ENCODE results near the gene RIT1.
"Not testable (repeated sequence)": the region's sequence is repeated elsewhere in the genome, so short reads cannot be mapped to it uniquely, and the experiment has no call there.

Gene RIT1

DNA sequence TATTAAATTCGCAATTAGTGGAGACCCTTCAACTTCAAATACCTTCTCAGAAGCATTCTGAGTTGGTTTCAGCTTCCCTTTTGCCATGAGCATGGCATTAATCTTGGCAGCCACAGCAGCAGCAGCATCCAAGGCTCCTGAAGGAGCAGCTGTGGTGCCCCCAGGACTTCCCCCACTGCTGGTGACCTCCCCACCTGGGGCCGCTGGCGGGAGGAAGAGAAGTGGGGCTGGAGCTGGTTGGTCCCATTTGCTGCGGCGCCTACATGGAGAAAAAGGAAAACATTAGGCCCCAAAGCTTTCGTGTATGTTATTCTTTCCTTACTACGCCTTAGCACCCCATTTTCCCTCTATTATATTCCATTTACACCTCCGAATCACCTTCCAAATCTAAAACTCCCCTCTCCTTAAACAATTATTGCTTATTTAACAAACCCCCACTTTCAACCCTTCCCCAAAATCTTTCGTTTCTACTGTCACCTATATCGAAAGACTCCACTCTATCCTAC lies 22.5 kb upstream of the RIT1 start:
- DNase-seq (ENCODE audit: low read depth) = no peak

DNA sequence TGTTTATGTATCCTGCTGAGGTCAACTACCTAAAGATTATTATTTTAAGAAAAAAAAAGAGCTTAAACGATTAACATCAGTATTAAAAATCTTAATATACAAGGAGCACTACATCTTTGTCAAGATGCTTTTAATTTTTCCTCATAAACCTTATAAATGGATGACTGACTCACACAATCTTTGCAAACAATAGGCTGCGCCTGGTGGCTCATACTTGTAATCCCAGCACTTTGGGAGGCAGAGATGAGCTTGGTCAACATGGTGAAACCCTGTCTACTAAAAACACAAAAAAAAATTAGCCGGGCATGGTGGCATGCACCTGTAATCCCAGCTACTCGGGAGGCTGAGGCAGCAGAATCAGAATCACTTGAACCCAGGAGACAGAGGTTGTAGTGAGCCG lies 21.3 kb upstream of the RIT1 start:
- no peak for DNase-seq (ENCODE audit: low read depth)

DNA sequence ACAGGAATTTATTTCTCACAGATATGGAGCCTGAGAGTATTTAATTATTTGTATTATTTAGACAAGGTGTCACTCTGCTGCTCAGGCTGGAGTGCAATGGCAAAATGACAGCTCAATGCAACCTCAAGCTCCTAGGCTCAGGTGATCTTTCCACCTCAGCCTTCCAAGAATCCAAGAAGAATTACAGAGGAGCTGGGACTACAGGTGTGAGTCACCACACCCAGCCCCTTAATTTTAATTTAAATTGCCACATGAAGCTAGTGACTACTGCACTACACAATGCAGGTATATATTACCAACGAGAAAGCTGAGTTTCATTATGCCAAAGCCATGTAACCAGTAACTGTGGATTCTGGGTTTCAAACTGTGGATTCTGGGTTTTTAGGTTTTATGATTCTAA lies 20.9 kb upstream of the RIT1 start:
- DNase-seq (ENCODE audit: low read depth) = no peak

GRCh38 chr1:155931332-155932038 lies 20.3 kb upstream of the RIT1 start:
- DNase-seq (ENCODE audit: low read depth) = no peak

- not testable (repeated sequence) for DNase-seq (ENCODE audit: low read depth)
These were observed 19.6 kb upstream of the RIT1 start for GRCh38 chr1:155930725-155931124.

- DNase-seq (ENCODE audit: low read depth) = no peak
These were observed 17.9 kb upstream of the RIT1 start for GRCh38 chr1:155929057-155929456.

DNA sequence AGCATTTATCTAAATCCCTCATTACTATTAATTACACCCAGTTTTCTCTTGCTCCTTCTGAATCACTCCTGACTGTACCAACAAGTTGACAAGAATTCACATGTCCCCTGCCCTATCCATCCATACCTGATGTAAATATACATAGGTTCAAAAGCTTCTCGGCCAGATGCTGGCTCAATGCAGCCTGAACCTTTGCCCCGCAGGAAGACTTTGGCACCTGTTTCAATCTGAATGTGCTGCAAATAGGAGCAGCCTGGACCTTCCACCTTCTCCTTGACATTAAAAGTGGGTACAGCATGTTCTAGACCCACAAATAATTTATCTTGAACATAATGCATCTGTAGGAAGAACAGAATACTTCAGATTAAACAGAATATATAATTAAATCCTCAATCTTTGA lies 14.4 kb upstream of the RIT1 start:
- no peak for DNase-seq (ENCODE audit: low read depth)

DNA sequence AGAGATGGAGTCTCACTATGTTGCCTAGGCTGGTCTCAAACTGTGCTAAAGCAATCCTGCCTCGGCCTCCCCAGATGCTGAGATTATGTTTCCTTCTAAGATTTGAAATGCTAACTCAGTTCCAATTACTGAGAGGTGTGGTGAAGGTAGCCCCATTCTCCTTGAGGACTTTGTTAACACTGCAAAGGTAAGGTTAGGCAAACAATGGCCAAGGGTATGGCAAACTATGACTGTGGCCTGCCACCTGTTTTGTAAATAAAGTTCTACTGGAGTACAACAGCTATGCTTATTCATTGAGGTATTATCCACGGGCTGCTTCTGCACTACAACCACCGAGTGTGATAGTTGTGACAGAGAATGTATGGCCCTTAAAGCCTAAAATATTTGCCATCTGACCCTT lies 9.6 kb upstream of the RIT1 start:
- DNase-seq (ENCODE audit: low read depth) = no peak

- no peak for DNase-seq (ENCODE audit: low read depth)
These were observed 8.7 kb upstream of the RIT1 start for GRCh38 chr1:155919801-155920200.

DNA sequence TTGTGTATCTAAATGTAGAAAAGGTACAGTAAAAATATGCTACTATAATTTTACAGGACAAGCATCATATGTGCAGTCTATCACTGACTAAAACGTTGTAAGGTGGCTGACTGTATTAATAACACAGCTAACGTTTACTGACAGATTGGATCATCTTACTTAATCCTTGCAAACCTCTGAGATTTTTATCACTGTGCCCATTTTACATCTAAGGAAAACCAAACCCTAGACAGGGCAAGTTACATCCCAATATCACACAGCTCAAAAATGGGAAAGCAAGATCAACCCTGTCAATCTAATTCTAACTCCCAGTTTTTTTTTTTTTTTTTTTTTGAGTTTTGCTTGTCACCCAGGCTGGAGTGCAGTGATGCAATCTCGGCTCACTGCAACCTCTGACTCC lies 7.5 kb upstream of the RIT1 start:
- DNase-seq (ENCODE audit: low read depth) = no peak

- no peak for DNase-seq (ENCODE audit: low read depth)
These were observed 3.0 kb upstream of the RIT1 start for GRCh38 chr1:155913969-155914757.

GRCh38 chr1:155912056-155912536 lies 947 bp upstream of the RIT1 start:
- no peak for DNase-seq (ENCODE audit: low read depth)

GRCh38 chr1:155910621-155911121 lies 478 bp downstream of the RIT1 start:
- DNase-seq (ENCODE audit: low read depth) = no peak

GRCh38 chr1:155909894-155910293 lies 1.3 kb downstream of the RIT1 start:
- no peak for DNase-seq (ENCODE audit: low read depth)

- DNase-seq (ENCODE audit: low read depth) = no peak
These were observed 6.9 kb downstream of the RIT1 start for GRCh38 chr1:155904261-155904660.

DNA sequence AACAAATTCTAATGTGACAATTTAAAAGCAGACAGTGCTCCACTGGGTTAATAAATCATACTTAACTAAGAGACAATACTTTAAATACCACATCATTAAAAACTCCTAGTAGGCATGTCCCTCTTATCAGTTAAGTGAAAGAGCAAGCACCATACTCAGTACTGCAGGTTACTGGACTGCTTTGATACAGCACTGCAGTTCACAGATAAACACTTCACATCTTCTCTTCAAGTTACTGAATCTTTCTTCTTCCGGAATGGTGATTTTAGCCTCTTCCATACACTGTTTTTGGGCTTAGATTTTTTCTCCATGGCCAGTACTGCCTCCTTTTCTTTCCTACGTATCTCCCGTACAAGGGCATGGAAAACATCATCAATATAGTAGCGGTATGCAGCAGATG lies 11.0 kb downstream of the RIT1 start:
- DNase-seq (ENCODE audit: low read depth) = no peak

DNA sequence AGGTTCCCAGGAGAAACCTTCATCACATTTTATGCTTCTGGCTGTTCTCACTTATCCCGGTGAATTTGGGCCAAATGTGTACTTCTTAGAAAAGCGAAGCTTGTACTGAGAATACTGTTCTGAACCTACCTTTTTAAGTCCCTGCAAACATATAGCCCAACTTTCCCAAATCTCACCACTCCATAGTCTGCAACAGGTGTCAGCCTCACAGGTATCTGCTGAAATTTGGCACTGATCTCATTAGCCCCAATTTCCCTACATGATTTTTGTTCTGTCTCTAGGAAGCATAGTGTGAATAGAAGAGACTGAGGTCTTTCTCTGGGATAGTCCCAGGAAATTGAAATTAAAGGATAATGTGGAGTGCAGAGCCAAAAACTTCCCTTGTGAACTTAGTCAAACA lies 11.5 kb downstream of the RIT1 start:
- DNase-seq (ENCODE audit: low read depth) = no peak

DNA sequence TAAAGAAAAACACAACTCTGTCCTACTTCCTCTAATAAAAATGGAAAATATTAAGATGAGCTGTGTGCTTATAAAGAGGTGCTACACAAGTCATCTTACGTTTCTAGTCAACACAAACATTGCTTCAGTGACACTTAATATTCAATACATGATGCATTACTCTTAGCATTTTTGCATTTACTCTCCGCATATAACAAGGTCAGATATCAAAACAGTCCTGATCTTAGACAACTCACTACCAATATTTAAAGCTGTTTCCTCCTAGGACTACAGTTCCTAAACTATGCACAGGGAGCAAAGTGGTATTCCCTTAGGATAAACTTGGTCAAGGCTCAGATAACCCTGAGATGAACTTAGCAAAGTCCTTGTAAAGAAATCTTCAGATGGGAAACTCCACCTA lies 12.3 kb downstream of the RIT1 start:
- DNase-seq (ENCODE audit: low read depth) = no peak

DNA sequence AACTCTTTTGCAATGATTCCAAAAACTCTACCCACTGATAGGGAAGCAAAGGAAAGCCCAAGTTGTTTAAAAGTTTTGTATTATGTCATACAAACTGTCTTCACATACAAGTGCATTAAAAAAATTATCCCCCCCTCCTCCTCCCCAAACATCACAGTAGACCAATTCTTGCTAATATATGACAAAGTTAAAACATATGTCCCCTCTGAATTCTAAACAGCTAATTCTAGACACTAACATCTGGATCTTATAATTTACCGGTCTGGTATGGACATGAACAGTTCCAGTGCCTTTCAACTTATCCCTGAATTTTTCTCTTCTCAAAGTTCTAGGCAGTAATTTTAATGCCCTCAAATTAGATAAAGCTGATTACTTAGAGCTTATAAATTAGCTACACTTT lies 13.4 kb downstream of the RIT1 start:
- no peak for DNase-seq (ENCODE audit: low read depth)

DNA sequence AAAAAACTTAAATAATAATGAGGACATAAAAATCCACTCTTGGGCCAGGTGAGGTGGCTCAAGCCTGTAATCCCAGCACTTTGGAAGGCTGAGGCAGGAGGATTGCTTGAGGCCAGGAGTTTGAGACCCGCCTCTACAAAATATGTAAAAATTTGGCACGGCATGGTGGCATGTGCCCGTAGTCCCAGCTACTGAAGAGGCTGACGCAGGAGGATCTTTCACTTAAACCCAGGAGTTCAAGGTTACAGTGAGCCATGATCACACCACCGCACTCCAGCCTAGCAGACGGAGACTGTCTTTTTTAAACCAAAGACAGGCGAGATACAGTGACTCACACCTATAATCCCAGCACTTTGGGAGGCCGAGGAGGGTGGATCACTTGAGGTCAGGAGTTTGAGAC lies 14.7 kb downstream of the RIT1 start:
- DNase-seq (ENCODE audit: low read depth) = not testable (repeated sequence)

- DNase-seq (ENCODE audit: low read depth) = not testable (repeated sequence)
These were observed 15.5 kb downstream of the RIT1 start for GRCh38 chr1:155895617-155896016.

GRCh38 chr1:155893389-155894142 lies 17.6 kb downstream of the RIT1 start:
- no peak for DNase-seq (ENCODE audit: low read depth)

Measured in CMK (cell line).